ENCODE data around the gene FDPS.
A peak's percentile ranks its signal among the peaks of the same experiment; 100 is the strongest.
"Not testable (repeated sequence)": the region's sequence is repeated elsewhere in the genome, so short reads cannot be mapped to it uniquely, and the experiment has no call there.

Gene FDPS

DNA sequence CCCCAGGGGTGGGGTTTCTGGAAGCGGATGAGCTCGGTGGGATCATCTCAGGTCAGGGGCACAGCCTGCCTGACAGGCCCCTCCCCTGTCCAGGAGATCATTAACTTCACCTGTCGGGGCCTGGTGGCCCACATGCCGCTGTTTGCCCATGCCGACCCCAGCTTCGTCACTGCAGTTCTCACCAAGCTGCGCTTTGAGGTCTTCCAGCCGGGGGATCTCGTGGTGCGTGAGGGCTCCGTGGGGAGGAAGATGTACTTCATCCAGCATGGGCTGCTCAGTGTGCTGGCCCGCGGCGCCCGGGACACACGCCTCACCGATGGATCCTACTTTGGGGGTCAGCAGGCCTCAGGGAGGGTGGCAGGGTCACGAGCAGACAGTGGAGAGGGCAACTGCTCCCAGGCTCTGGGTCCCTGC lies 23.0 kb upstream of the FDPS start:
- H3K4me3 ChIP-seq (replicated peaks in 1 of 2; ENCODE audit: low read depth in 2 of 2, low read length in 2 of 2) = no peak overlapping the region
- TF ChIP-seq, protein P1, sequence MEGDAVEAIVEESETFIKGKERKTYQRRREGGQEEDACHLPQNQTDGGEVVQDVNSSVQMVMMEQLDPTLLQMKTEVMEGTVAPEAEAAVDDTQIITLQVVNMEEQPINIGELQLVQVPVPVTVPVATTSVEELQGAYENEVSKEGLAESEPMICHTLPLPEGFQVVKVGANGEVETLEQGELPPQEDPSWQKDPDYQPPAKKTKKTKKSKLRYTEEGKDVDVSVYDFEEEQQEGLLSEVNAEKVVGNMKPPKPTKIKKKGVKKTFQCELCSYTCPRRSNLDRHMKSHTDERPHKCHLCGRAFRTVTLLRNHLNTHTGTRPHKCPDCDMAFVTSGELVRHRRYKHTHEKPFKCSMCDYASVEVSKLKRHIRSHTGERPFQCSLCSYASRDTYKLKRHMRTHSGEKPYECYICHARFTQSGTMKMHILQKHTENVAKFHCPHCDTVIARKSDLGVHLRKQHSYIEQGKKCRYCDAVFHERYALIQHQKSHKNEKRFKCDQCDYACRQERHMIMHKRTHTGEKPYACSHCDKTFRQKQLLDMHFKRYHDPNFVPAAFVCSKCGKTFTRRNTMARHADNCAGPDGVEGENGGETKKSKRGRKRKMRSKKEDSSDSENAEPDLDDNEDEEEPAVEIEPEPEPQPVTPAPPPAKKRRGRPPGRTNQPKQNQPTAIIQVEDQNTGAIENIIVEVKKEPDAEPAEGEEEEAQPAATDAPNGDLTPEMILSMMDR (IDR thresholded peaks at IDR 0.05; ENCODE audit: low read depth, low read length) = no peak
- DNase-seq (ENCODE audit: low read depth in 2 of 2) = no peak

DNA sequence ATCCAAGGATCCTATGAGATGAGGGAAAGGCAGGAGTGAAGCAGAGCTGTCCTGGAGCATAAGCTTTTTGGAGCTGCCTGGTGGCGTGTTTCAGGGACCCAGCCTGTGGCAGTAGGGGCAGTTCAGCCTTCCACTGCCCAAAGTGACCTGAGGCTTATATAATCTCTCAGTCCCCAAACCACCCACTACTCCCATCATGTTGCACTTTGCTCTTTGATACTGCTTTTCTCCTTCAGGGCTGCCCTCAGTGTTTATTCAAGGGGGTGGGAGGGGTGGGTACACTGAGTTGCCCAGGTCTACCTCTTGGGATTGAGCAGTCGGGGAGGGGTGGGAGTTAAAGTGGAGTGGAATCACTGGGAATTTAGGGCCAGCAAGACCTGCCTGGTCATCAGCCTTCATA lies 22.1 kb upstream of the FDPS start:
- no peak for DNase-seq (ENCODE audit: low read depth in 2 of 2)
- H3K4me3 ChIP-seq (replicated peaks in 1 of 2; ENCODE audit: low read depth in 2 of 2, low read length in 2 of 2) = no peak overlapping the region
- TF ChIP-seq, protein P1 (IDR thresholded peaks at IDR 0.05; ENCODE audit: low read depth, low read length) = no peak

DNA sequence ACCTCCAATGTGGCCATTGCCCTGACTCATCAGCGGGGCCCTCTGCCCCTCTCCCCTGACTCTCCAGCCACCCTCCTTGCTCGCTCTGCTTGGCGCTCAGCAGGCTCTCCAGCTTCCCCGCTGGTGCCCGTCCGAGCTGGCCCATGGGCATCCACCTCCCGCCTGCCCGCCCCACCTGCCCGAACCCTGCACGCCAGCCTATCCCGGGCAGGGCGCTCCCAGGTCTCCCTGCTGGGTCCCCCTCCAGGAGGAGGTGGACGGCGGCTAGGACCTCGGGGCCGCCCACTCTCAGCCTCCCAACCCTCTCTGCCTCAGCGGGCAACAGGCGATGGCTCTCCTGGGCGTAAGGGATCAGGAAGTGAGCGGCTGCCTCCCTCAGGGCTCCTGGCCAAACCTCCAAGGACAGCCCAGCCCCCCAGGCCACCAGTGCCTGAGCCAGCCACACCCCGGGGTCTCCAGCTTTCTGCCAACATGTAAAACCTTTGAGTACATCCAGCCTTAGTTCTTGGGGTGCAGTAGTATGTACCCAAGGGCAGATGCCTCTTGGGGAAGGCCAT lies 20.6 kb upstream of the FDPS start:
- TF ChIP-seq, protein P1 (IDR thresholded peaks at IDR 0.05; ENCODE audit: low read depth, low read length) = no peak
- no peak overlapping the region for H3K4me3 ChIP-seq (replicated peaks in 1 of 2; ENCODE audit: low read depth in 2 of 2, low read length in 2 of 2)
- no peak for DNase-seq (ENCODE audit: low read depth in 2 of 2)

DNA sequence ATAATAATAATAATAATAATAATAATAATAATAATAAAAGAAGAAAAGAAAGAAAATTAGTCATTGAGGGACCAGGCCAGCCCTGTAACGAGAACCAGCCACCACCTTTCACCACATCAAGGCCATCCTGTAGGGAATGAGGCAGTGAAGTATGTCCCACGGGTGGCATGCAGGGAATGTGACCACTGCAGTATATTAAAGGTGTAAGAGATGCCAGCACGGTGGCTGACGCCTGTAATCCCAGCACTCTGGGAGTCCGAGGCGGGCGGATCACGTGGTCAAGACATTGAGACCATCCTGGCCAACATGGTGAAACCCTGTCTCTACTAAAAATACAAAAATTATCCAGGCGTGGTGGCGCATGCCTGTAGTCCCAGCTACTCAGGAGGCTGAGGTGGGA lies 17.7 kb upstream of the FDPS start:
- DNase-seq (ENCODE audit: low read depth in 2 of 2); H3K4me3 ChIP-seq (replicated peaks in 1 of 2; ENCODE audit: low read depth in 2 of 2, low read length in 2 of 2): not testable (repeated sequence)

DNA sequence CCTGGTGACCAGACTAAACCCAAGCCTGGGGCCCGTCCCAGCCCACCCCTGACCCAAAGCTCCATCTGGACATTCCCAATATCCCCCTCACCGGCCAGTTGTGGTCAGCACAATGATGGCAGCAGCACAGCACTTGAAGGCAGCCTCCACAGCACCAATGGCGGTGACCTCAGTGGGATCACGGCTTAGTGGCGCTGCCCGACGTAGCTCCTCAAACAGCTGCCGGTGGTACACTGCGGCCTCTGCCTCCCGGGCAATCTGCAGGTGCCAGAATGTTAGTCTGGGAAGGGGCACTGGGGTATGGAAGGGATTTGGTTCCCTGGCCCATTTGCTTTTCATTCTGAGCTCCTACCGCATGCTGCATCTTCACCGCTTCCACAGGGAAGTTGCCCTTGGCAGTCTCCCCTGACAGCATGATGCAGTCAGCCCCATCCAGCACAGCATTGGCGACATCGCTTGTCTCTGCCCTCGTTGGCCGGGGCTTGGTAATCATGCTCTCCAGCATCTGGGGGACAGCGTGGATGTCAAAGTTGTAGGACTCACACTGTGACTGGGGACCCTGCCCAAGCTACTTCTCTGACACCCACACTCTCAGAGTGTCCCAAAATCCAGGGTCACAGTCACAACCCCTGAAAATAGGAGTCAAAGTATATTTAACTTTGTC lies 15.4 kb upstream of the FDPS start:
- TF ChIP-seq, protein P1 (IDR thresholded peaks at IDR 0.05; ENCODE audit: low read depth, low read length) = no peak
- H3K4me3 ChIP-seq (replicated peaks in 1 of 2; ENCODE audit: low read depth in 2 of 2, low read length in 2 of 2) = no peak overlapping the region

DNA sequence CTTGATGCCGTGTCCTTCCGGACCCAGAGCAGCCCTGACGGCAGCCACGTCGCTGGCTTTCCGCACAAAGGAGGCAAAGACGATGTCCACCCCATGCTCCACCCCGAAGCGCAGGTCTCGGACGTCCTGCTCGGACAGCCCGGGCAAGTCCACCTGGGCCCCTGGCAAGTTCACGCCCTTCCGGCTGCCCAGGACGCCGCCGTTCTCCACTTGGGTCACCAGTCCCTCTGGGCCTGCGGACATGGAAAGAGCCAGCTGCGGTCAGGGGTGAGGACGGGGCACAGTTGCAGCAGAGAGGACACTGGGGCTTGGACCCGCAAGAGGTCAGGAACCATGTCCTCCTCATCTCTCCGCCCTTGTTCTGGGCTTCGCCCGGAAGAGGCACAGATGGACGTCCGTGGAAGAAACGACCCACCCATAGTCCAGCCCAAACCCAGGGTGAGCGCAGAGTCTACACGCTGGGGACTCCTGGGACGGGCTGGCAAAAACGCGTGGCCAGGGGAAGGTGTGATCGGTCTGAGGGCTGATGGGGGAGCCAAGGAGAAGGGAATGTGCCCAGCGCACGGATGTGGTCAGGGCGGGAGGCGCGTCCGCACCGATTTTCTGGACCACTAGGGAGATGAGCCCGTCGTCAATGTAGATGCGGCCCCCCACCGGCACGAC lies 14.0 kb upstream of the FDPS start:
- DNase-seq (ENCODE audit: low read depth in 2 of 2) = no peak
- peak overlapping the region in 1 of 2 donors; percentile 1 for H3K4me3 ChIP-seq (replicated peaks in 1 of 2; ENCODE audit: low read depth in 2 of 2, low read length in 2 of 2)
- TF ChIP-seq, protein P1 (IDR thresholded peaks at IDR 0.05; ENCODE audit: low read depth, low read length) = no peak

More for the DNA sequence above, 15.4 kb upstream of the FDPS start:
- DNase-seq (ENCODE audit: low read depth in 2 of 2) = no peak

DNA sequence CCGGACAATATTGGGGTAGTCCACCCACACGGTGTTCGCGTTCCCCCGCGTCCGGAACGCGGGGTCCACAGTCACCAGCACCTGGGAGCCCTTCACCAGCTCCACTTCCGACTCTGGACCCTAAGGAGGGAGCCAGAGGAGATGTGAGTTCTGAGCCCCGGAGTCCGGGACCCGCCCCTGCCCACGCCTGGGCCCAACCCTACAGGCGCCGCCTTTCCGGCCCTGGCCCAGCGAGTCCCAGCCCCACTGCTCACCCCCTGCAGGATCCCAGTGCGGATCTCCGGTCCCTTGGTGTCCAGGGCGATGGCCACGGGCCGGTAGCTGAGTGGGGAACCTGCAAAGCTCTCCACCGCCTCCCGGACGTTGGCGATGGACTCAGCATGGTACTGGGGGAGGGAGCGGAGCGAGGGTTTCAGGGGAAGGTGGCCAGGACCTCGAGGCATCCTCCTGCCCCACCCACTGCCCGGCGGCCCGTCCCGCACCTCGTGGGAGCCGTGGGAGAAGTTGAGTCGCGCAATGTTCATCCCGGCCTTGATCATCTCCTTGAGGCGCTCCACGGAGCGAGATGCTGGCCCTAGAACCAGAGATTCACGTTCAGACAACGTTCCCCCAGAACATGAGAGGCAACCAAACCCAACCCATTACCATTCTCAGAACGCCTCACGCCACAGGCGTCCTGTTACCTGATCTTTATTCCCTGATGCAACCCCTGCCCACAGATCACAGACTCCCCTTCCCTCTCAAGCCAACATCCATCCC lies 13.3 kb upstream of the FDPS start:
- no peak for DNase-seq (ENCODE audit: low read depth in 2 of 2)
- H3K4me3 ChIP-seq (replicated peaks in 1 of 2; ENCODE audit: low read depth in 2 of 2, low read length in 2 of 2) = peak overlapping the region in 1 of 2 donors; percentile 1
- TF ChIP-seq, protein P1 (IDR thresholded peaks at IDR 0.05; ENCODE audit: low read depth, low read length) = no peak
